Measurements from ENCODE around the gene HES3. TPM values are rescaled to one million over a fixed set of nuclear protein-coding genes. Genes with fewer than 3 reads are reported as not detected.

The HES3 gene
- total RNA-seq, 2 experiments from 2014 or later: not detected

- H3K27ac ChIP-seq (ENCODE audit: low read depth, low read length, poor library complexity, severe bottlenecking): no peak overlapping the region
- intact Hi-C loops (cut with micrococcal nuclease; ENCODE audit: unreplicated experiment): no loop called here
- DNase-seq (ENCODE audit: low spot score): no peak
- no peaks in the 10 kb centered on the region for H3K9me3 ChIP-seq (ENCODE audit: low read length)
- ChIA-PET CTCF (ENCODE audit: unreplicated experiment) (no interaction called here), POLR2A (no interaction called here)
- no peaks in the 10 kb centered on the region for H3K36me3 ChIP-seq (ENCODE audit: insufficient read depth, low read length)
- BruUV-seq (replicated peaks): no TSS peak
- no peak overlapping the region for H2AFZ ChIP-seq (ENCODE audit: low read length)
- no peak overlapping the region for H3K4me2 ChIP-seq (ENCODE audit: low read length)
- no peaks in the 10 kb centered on the region for H3K4me1 ChIP-seq (ENCODE audit: insufficient read depth, low read length, poor library complexity, severe bottlenecking)
- H3K4me3 ChIP-seq (ENCODE audit: low read depth, low read length, poor library complexity, severe bottlenecking): no peak overlapping the region
- H3K9me2 ChIP-seq (ENCODE audit: insufficient read depth, low read length): no peaks in the 10 kb centered on the region
- H3K79me2 ChIP-seq (ENCODE audit: insufficient read depth, low read depth, low read length): no peaks in the 10 kb centered on the region
- no peaks in the 10 kb centered on the region for H4K20me1 ChIP-seq (ENCODE audit: insufficient read depth, low read length)
- no peak for TF ChIP-seq CTCF (conservative IDR thresholded peaks at IDR 0.05; ENCODE audit: low read length)
- no peak for TF ChIP-seq EZH2phosphoT487 (IDR thresholded peaks at IDR 0.05; ENCODE audit: borderline replicate concordance, low read depth, low read length)
Observed at GRCh38 chr1:6271006-6271405, 27.0 kb downstream of the HES3 start.

DNA sequence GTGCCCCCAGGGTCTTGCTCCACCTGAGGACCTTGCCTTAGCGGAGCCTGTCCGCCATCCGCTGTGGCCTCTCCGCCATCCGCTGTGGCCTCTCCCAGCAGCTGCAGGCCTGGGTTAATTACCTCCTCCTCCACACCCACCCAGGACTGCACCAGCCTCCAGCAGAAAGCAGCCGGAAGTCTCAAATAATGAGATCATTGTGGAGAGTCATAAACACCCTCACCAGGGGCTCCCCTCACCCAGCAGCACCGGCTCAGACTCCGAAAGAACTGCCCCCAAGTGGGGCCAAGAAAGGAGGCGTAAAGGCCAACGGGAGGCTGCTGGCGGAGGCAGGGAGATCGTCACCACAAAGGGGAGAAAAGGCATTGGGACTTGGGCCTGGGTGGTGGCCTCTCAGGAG lies 27.6 kb downstream of the HES3 start:
- H2AFZ ChIP-seq (ENCODE audit: low read length): no peak overlapping the region
- POLR2A ChIA-PET: no interaction called here
- H4K20me1 ChIP-seq (ENCODE audit: insufficient read depth, low read length): no peaks in the 10 kb centered on the region
- TF ChIP-seq EZH2phosphoT487 (IDR thresholded peaks at IDR 0.05; ENCODE audit: borderline replicate concordance, low read depth, low read length) (no peak), CTCF (conservative IDR thresholded peaks at IDR 0.05; ENCODE audit: low read length) (no peak)
- BruUV-seq (replicated peaks): no TSS peak
- intact Hi-C loops (cut with micrococcal nuclease; ENCODE audit: unreplicated experiment): no loop called here
- H3K4me2 ChIP-seq (ENCODE audit: low read length): no peak overlapping the region
- H3K36me3 ChIP-seq (ENCODE audit: insufficient read depth, low read length): no peaks in the 10 kb centered on the region
- no peaks in the 10 kb centered on the region for H3K9me3 ChIP-seq (ENCODE audit: low read length)
- H3K4me1 ChIP-seq (ENCODE audit: insufficient read depth, low read length, poor library complexity, severe bottlenecking): no peaks in the 10 kb centered on the region
- CTCF ChIA-PET (ENCODE audit: unreplicated experiment): no interaction called here
- no peaks in the 10 kb centered on the region for H3K9me2 ChIP-seq (ENCODE audit: insufficient read depth, low read length)
- no peak for DNase-seq (ENCODE audit: low spot score)
- H3K27ac ChIP-seq (ENCODE audit: low read depth, low read length, poor library complexity, severe bottlenecking): no peak overlapping the region
- no peaks in the 10 kb centered on the region for H3K79me2 ChIP-seq (ENCODE audit: insufficient read depth, low read depth, low read length)
- H3K4me3 ChIP-seq (ENCODE audit: low read depth, low read length, poor library complexity, severe bottlenecking): no peak overlapping the region

- Histone ChIP-seq H3K79me2 (ENCODE audit: insufficient read depth, low read depth, low read length) (no peaks in the 10 kb centered on the region), H3K4me2 (ENCODE audit: low read length) (no peak overlapping the region), H3K4me3 (ENCODE audit: low read depth, low read length, poor library complexity, severe bottlenecking) (no peak overlapping the region), H2AFZ (ENCODE audit: low read length) (no peak overlapping the region), H3K9me3 (ENCODE audit: low read length) (no peaks in the 10 kb centered on the region), H3K36me3 (ENCODE audit: insufficient read depth, low read length) (no peaks in the 10 kb centered on the region), H3K9me2 (ENCODE audit: insufficient read depth, low read length) (no peaks in the 10 kb centered on the region), H4K20me1 (ENCODE audit: insufficient read depth, low read length) (no peaks in the 10 kb centered on the region), H3K4me1 (ENCODE audit: insufficient read depth, low read length, poor library complexity, severe bottlenecking) (no peaks in the 10 kb centered on the region), H3K27ac (ENCODE audit: low read depth, low read length, poor library complexity, severe bottlenecking) (no peak overlapping the region)
- ChIA-PET POLR2A (no interaction called here), CTCF (ENCODE audit: unreplicated experiment) (interaction anchor here (0.5 kb wide), 1 partner anchor 373 kb away, joined by 5 read pairs; no protein-coding TSS in a partner anchor)
- TF ChIP-seq CTCF (conservative IDR thresholded peaks at IDR 0.05; ENCODE audit: low read length) (no peak), EZH2phosphoT487 (IDR thresholded peaks at IDR 0.05; ENCODE audit: borderline replicate concordance, low read depth, low read length) (no peak)
- no peak for DNase-seq (ENCODE audit: low spot score)
- intact Hi-C loops (cut with micrococcal nuclease; ENCODE audit: unreplicated experiment): no loop called here
- no TSS peak for BruUV-seq (replicated peaks)
Observed at GRCh38 chr1:6272452-6272851, 28.5 kb downstream of the HES3 start.
